MM.1S (cell line): ENCODE measurements around the gene TRUB2.

ENCODE experiments used
- DNase-seq: peaks from one replicate; pipeline ENCODE4 v3.0.0-alpha.2; 2015
- H2AFZ ChIP-seq: fragments of 300-600 bp; sonication (generic); 2 replicates; pipeline ENCODE4 v1.6.0; 2016; ENCODE audit warnings: antibody characterized with exemption, low read length
- H3F3A ChIP-seq: fragments of 300-600 bp; sonication (generic); 2 replicates; pipeline ENCODE4 v1.6.1; 2016; ENCODE audit warnings: mild to moderate bottlenecking, antibody characterized with exemption, low read length, moderate library complexity, mixed read lengths; ENCODE audit not compliant: insufficient read depth
- H3K27ac ChIP-seq: fragments of 300-600 bp; sonication (generic); 2 replicates; pipeline ENCODE4 v1.5.1; 2016; ENCODE audit warnings: mild to moderate bottlenecking, low read length
- H3K27me3 ChIP-seq: fragments of 300-600 bp; sonication (generic); replicated peaks from 2 replicates; pipeline ENCODE4 v1.6.0; 2016; ENCODE audit warnings: low read length; ENCODE audit not compliant: insufficient read depth
- H3K36me3 ChIP-seq: fragments of 300-600 bp; sonication (generic); replicated peaks from 2 replicates; pipeline ENCODE4 v1.6.1; 2016; ENCODE audit warnings: mild to moderate bottlenecking, low read length, mixed read lengths; ENCODE audit not compliant: insufficient read depth
- H3K4me1 ChIP-seq: fragments of 300-600 bp; sonication (generic); 2 replicates; pipeline ENCODE4 v1.6.1; 2016; ENCODE audit warnings: low read length, mixed read lengths
- H3K4me2 ChIP-seq: fragments of 300-600 bp; sonication (generic); 2 replicates; pipeline ENCODE4 v1.6.0; 2016; ENCODE audit warnings: low read depth, low read length
- H3K4me3 ChIP-seq: fragments of 300-600 bp; sonication (generic); 2 replicates; pipeline ENCODE4 v1.5.1; 2016; ENCODE audit warnings: low read length, mixed read lengths
- H3K79me2 ChIP-seq: fragments of 300-600 bp; sonication (generic); 2 replicates; pipeline ENCODE4 v1.6.1; 2016; ENCODE audit warnings: mixed run types, low read length, mixed read lengths
- H3K9ac ChIP-seq: fragments of 300-600 bp; sonication (generic); 2 replicates; pipeline ENCODE4 v1.6.1; 2016; ENCODE audit warnings: low read length, mixed read lengths
- H3K9me2 ChIP-seq: fragments of 300-600 bp; sonication (generic); replicated peaks from 2 replicates; pipeline ENCODE4 v1.6.1; 2016; ENCODE audit warnings: mild to moderate bottlenecking, low read length, mixed read lengths; ENCODE audit not compliant: insufficient read depth
- H3K9me3 ChIP-seq: fragments of 300-600 bp; sonication (generic); replicated peaks from 2 replicates; pipeline ENCODE4 v1.6.1; 2016; ENCODE audit warnings: mild to moderate bottlenecking, low read length, mixed read lengths; ENCODE audit not compliant: insufficient read depth
- H4K20me1 ChIP-seq: fragments of 300-600 bp; sonication (generic); 2 replicates; pipeline ENCODE4 v1.6.1; 2016; ENCODE audit warnings: mild to moderate bottlenecking, low read length, moderate library complexity, mixed read lengths; ENCODE audit not compliant: insufficient read depth
- EZH2 ChIP-seq: fragments of 300-600 bp; sonication (generic); optimal IDR thresholded peaks from 2 replicates; pipeline ENCODE3; 2017; ENCODE audit warnings: low read depth, mild to moderate bottlenecking, antibody characterized with exemption, low read length, mixed read lengths
- EZH2phosphoT487 ChIP-seq: fragments of 300-600 bp; sonication (generic); IDR thresholded peaks from 2 replicates; pipeline ENCODE4 v1.6.1; 2018; ENCODE audit warnings: antibody characterized with exemption, low read length
- TF ChIP-seq, protein P1 (sequence below): fragments of 300-600 bp; sonication (generic); IDR thresholded peaks from 2 replicates; pipeline ENCODE4 v1.5.1; 2016; ENCODE audit warnings: antibody characterized with exemption, low read length, mixed read lengths

Gene TRUB2

DNA sequence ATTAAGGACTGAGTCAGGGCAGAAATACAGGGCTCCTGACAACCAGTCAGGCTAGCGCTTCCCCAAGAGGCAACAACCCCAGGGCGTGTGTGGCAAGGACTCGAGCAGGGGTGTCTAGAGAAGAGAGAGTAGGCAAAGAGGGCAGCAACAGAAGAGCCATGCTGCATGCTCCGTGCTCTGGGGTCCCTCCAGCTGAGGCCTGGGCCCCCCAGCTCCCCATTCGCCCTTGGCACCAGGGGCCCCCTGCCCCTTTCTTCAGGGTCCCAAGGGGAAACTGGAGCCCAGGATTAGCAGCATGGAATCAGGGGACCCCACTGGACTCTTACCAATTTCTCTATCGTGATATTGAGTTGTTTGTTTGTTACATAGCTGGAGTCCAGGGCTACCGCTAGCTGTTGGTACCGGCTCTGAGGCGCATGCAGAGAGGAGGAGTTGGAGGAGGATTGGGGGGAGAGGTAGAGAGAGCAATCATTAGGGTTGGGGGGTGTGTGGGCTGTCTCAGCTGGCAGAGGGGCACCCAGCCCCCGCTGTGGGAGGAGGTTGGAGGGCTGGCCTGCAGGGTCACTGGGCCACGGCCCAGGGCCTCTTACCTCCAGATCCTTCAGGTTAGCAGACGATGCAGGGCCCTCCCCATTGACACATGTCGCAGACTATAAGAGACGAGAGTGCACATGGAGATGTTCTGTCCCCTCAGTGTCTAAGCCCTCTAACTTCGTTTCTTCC lies 55.2 kb downstream of the TRUB2 start:
- no peak for TF ChIP-seq EZH2
- TF ChIP-seq EZH2phosphoT487, result no peak
- TF ChIP-seq, protein P1, sequence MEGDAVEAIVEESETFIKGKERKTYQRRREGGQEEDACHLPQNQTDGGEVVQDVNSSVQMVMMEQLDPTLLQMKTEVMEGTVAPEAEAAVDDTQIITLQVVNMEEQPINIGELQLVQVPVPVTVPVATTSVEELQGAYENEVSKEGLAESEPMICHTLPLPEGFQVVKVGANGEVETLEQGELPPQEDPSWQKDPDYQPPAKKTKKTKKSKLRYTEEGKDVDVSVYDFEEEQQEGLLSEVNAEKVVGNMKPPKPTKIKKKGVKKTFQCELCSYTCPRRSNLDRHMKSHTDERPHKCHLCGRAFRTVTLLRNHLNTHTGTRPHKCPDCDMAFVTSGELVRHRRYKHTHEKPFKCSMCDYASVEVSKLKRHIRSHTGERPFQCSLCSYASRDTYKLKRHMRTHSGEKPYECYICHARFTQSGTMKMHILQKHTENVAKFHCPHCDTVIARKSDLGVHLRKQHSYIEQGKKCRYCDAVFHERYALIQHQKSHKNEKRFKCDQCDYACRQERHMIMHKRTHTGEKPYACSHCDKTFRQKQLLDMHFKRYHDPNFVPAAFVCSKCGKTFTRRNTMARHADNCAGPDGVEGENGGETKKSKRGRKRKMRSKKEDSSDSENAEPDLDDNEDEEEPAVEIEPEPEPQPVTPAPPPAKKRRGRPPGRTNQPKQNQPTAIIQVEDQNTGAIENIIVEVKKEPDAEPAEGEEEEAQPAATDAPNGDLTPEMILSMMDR, result no peak
- no peaks in the 10 kb centered on the region for H3K27me3 ChIP-seq
- no peaks in the 10 kb centered on the region for H3F3A ChIP-seq
- no peak overlapping the region for H3K9ac ChIP-seq
- no peaks in the 10 kb centered on the region for H4K20me1 ChIP-seq
- no peak for DNase-seq
- H3K9me2 ChIP-seq, result no peaks in the 10 kb centered on the region
- no peaks in the 10 kb centered on the region for H3K9me3 ChIP-seq
- H3K79me2 ChIP-seq, result no peaks in the 10 kb centered on the region
- H3K27ac ChIP-seq, result no peak overlapping the region
- H3K4me2 ChIP-seq, result no peak overlapping the region
- no peaks in the 10 kb centered on the region for H3K4me1 ChIP-seq
- H3K36me3 ChIP-seq, result no peaks in the 10 kb centered on the region
- H3K4me3 ChIP-seq, result no peak overlapping the region
- H2AFZ ChIP-seq, result no peak overlapping the region

DNA sequence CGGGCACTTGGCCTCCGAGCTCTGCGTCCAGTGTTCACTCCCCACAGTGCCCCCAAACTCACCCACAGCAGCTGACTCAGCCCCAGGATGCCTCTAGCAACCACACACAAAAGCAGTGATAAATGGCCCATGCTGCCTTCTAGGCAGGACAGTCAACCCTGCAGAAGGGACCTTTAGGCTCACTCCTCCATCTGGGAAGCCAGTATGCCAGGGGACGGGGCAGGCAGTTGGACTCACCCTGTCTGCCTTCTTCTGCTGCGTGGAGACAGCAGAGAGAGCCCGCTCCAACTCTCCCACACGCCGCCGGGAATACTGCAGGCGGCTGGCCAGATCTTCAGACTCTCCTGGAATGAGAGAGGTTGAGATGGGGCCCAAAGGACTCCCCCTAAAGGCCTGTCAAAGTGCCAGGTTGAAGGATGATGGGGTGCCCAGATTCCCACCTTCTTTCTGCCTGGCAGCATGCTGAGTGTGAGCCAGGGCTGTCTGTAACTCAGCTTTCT lies 56.8 kb downstream of the TRUB2 start:
- Histone ChIP-seq H3K9me2 (no peaks in the 10 kb centered on the region), H3K36me3 (no peaks in the 10 kb centered on the region), H3K4me3 (no peak overlapping the region), H3K79me2 (no peaks in the 10 kb centered on the region), H4K20me1 (no peaks in the 10 kb centered on the region), H3K4me1 (no peaks in the 10 kb centered on the region), H2AFZ (no peak overlapping the region), H3K9me3 (no peaks in the 10 kb centered on the region), H3K27me3 (no peaks in the 10 kb centered on the region), H3K27ac (no peak overlapping the region), H3F3A (no peaks in the 10 kb centered on the region), H3K4me2 (no peak overlapping the region), H3K9ac (no peak overlapping the region)
- DNase-seq, result no peak
- no peak for TF ChIP-seq EZH2phosphoT487
- TF ChIP-seq EZH2, result no peak
- TF ChIP-seq, protein P1, result no peak

DNA sequence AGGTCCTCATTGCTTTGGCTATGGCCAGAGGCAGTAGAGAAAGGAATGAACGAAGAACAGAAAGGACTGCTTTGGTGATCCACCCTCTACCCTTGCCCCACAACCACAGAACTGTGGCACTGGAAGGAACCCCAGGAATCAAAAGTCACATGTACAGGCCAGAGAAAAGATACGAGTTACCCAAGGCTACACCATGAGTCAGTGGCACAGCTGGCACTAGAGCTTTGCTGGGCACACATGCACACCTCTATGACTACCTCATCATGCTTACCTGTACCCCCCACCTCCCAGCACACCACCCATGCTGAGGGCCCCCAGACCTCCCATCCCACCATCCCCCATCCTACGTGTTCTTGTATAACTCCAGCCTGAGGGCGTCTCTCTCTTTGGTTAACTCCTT lies 59.6 kb downstream of the TRUB2 start:
- Histone ChIP-seq H3K4me1 (no peaks in the 10 kb centered on the region), H3K27ac (no peak overlapping the region), H2AFZ (no peak overlapping the region), H3K4me3 (no peak overlapping the region), H3K9me2 (no peaks in the 10 kb centered on the region), H4K20me1 (no peaks in the 10 kb centered on the region), H3K27me3 (no peaks in the 10 kb centered on the region), H3K4me2 (no peak overlapping the region), H3K79me2 (no peaks in the 10 kb centered on the region), H3F3A (no peaks in the 10 kb centered on the region), H3K9me3 (no peaks in the 10 kb centered on the region), H3K9ac (no peak overlapping the region), H3K36me3 (no peaks in the 10 kb centered on the region)
- no peak for DNase-seq
- TF ChIP-seq, protein P1, result no peak
- TF ChIP-seq EZH2phosphoT487 (no peak), EZH2 (no peak)
